Loucy (cell line): ENCODE data around the gene PDGFB.

ENCODE experiments used
- CTCF ChIP-seq: fragments of 200-600 bp; sonication (generic); conservative IDR thresholded peaks from 2 replicates; pipeline ENCODE4 v1.5.1; 2014; ENCODE audit warnings: mild to moderate bottlenecking, antibody characterized with exemption, low read length
- EZH2phosphoT487 ChIP-seq: fragments of 200-600 bp; IDR thresholded peaks from 2 replicates; pipeline ENCODE4 v1.6.1; 2018; ENCODE audit warnings: antibody characterized with exemption, mild to moderate bottlenecking, moderate library complexity, borderline replicate concordance

GRCh38 chr22:39246690-39247332 is 2.0 kb upstream of the PDGFB start:
- TF ChIP-seq CTCF (no peak), EZH2phosphoT487 (no peak)
